Epidermal melanocyte (primary cell): Measurements from ENCODE around the gene SESN1.

Experiments used
- DNase-seq: peaks from one replicate; pipeline ENCODE4 v3.0.0; 2011; ENCODE audit warnings: low spot score; ENCODE audit not compliant: insufficient read length

SESN1 gene

DNA sequence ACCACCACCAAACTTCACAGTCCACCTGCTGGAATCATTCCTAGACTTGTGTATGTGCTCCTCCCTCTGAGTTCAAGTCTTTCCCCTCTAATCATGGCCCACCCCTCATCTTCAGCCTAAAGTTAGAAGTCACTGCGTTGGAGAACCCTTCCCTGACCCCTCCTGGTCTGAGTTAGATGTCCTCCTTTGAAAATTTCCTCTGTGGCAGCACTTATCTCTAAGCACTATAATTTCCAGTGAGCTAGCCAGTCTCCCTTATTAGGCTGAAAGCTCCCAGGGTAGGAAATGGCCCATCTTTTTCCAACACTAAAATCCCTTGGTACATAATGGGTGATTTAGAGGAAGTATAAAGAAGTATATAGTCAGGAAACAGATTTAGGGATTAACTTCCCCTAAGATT lies 63.2 kb downstream of the SESN1 start:
- no peak for DNase-seq

DNA sequence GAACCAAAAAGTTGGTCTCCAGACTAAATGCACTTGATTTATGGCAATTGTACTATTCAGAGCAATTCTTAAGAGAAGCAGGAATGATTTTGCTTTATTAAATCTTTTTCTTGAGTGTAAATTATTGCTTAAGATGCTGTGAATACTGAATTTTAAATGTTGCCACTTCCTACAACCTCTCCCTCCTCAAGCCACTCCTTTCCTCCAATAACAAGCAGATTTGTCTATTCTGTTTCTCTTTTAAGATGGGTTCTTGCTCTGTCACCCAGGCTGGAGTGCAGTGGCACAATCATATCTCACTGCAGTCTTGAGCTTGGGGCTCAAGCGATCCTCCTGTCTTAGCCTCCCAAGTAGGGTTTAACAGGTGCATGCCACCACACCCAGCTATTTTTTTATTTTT lies 65.3 kb downstream of the SESN1 start:
- DNase-seq = no peak

DNA sequence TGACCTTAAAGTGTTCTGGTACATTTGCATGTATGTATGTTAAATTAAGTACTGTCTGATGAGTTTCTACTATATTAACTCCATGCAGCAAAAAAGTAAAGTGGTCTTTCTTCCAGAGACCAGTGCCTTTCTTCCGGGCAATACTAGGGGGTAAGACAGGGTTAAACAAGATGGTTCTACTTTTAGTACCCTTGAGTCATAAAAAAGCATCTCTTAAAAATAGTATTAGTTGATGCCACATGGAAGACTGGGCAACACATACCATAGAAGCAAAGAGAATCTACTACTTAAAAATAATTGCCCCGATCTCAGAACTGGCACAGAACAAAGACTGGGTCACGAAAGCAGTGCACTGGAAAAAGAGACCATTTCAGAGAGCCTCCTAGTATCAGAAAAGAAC lies 66.2 kb downstream of the SESN1 start:
- DNase-seq = no peak

DNA sequence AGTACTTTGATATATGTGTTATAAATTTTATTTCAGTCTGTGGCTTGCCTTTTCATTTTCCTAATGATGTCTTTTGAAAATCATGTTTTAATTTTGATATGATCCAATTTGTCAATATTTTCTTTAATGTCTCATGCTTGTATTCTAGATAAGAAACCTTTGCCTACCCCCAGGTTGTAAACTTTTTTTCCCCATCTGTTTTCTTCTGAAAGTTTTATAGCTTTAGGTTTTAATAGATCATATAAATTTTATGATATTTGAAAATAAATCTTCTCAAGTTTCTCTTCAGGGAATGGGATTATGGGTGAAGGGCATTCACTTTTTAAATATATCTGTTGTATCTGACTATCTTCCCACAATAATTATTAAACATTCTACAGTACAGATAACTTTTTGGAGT lies 66.7 kb downstream of the SESN1 start:
- no peak for DNase-seq

DNA sequence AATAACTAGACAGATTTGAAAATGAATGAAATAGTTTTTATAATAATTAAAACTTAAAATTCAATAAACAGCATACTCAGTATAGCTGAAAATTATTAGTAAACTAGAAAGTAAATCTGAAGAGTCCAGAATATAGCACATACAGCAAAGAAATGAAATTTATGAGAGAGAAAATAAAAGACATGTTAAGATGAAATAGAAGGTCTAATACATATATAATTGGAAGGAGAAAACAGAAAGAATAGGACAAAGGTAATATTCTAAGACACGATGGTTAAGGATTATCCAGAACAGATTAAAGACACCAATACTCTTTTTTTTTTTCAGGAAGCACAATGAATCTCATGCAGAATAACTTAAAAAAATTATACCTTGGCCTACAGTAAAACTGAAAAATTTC lies 69.0 kb downstream of the SESN1 start:
- no peak for DNase-seq

DNA sequence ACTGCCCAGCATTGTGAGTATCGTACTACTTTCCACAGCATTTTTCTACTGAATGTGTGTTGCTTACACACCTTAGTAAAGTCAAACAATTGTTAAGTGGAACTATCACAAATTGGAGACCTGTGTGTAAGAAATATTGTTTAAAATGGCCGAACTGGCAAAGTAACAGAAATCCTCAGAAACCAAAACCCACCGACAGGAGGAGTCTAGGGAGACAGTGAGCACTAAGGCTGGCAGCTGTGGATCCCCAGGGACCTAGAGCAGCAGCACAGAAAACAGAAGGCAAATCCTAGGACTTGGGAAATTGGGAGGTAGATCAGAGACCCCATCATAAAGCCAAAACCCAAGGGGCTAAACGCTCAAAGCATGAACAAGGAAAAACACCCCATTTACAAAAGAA lies 69.9 kb downstream of the SESN1 start:
- DNase-seq = no peak

DNA sequence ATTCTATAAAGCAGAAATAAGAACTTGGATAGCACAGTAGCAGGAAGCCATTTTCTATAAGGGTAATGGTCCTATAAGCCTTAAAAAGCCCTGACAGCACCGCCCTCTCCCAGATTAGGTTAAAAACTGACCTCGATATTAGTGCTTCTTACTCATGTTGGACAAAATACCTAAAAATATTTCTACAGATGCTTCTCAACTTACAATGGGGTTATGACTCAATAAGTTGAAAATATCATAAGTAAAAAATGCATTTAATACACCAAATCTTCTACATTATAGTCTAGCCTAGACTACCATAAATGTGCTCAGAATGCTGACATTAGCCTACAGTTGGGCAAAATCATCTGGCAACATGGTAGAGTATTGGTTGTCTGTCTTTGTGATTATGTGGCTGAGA lies 70.3 kb downstream of the SESN1 start:
- no peak for DNase-seq

DNA sequence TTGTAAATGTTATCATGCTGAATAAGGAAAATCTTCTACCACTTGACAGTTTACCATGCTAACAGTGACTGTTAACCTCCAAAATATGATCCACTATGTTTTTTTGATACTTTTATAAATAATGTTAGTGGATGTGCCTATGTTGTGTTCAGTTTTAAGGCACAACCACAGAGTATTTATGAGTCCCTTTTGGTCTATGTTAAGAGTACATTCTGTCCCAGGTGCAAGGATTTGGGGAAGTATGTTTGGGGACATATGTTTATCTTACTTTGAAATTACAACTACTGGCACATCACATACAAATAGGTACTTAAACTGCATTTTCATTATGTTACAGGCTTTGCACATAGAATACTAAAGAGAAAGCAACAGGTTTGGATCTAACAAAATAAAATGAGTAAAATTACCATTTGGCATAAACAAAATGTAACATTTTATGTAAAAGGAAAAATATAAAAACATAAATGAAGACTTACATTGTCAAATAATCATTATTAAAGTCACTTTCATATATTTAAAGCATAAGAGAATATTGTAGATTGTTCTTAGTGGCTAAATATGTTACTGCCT lies 71.2 kb downstream of the SESN1 start:
- DNase-seq = no peak

DNA sequence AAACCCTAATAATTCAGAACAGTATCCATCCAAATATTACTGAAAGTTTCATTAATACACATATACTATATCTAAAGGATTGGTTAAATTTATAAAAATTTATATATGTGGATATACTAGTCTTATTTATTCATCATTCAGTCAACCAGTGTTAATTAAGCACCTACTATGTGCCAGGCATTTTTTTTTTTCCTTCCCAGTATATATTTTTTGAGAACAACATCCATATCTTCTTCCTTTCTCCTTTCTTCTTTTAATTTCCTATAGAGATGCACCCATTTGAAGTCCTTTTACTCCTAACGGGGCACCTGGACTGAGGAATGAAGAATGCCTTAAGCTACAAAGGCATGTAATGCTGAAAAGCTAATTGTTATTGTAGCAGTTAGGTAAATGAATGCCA lies 72.8 kb downstream of the SESN1 start:
- DNase-seq = no peak

DNA sequence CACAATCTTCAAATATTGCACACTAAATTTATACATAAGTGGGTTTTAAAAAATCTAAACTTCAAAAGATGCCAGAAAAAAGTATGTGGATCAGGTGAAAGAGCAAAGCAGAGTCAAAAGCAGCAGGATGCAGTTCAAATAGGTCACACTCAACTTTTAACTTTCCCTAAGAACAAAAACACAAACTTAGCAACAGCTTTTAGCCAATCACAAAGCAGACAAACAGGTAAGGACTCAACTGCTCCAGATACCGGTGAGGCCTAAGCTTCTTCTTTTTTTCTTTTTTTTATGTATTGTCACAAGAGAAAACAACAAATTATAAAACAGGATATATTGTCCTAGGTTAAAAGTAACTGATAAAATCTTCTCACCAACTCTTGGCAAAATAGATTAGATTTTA lies 74.7 kb downstream of the SESN1 start:
- no peak for DNase-seq

DNA sequence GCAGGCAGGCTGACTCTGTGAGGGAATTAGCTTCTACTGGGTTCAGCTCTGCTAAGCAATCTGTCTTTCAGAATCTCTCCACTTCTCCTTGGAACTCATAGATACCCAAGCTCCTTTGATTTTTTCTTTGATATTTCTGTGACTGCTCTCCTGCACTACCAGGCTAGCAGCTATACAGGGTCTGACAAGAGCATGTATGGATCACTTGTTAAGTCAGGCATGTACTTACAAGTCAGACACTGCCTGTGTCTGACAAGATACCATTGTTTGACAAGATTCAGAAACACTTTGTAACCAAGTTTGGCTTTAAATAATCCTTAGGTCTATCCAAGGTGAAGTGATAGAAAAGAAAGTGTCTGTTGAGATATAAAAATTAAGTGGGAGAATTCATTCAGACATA lies 79.5 kb downstream of the SESN1 start:
- no peak for DNase-seq

DNA sequence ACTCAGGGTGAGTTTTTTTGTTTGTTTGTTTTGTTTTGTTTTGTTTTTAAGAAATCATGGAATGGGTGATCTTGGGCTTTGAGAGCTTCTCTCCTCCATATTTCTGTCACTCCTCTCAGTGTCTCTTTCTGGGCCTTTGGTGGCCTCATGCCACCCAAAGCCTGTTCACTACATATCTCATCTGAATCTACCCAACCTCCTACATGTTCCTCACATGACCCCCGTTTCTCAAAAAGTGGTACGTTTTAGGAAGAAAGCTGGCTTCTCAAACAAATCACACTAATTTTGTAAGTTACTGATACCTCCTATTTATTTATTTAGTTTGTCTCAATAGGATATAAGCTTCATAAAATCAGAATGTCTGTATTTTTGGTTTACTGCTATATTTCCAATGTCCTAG lies 80.0 kb downstream of the SESN1 start:
- no peak for DNase-seq

DNA sequence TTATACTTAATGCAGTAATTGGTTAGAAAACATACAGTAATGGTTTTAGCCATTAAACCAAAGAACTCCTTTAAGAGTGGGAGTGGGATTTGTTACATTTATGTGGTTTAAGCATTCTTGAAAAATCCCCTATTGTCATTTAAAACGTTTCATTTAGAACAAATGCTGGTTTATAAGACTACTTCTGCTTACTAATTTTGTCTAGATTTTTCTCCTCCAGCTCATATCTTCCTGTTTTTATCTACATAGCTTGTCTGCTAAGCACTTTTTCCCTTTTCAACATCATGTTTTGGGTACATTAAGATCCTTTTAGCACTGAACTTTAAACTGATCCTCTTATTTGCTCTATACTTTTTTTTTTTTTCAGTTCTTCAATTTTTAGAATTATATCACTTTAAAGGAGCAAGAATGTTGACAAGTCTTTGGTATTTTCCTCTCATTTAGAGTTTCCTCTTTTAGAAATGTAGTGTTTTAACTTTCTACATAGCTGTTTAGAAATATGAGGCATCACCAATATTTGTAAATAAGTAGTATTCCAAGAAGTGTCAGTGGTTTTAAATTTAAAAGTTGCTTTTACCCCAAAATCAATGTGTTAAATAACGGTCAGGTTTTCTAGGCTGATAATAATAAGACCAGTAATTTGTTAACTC lies 80.9 kb downstream of the SESN1 start:
- no peak for DNase-seq

DNA sequence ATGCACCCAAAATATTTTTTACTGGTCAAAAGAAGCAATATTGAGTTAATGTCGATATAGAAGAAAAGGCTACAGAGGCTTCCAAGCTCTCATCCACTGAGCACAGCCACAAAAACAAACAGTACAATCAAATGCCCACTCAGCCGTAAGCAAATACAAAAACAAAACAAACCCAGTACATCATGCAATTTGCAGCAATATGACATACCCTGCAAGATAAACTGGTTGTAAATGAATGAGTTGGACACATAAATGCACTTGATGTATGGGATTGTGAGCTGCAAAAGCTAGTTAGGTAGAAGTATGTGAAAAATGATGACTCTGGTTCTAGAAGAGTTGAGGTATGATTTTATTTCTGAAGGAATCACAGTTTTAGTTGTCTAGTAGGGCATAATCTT lies 83.9 kb downstream of the SESN1 start:
- DNase-seq = no peak

DNA sequence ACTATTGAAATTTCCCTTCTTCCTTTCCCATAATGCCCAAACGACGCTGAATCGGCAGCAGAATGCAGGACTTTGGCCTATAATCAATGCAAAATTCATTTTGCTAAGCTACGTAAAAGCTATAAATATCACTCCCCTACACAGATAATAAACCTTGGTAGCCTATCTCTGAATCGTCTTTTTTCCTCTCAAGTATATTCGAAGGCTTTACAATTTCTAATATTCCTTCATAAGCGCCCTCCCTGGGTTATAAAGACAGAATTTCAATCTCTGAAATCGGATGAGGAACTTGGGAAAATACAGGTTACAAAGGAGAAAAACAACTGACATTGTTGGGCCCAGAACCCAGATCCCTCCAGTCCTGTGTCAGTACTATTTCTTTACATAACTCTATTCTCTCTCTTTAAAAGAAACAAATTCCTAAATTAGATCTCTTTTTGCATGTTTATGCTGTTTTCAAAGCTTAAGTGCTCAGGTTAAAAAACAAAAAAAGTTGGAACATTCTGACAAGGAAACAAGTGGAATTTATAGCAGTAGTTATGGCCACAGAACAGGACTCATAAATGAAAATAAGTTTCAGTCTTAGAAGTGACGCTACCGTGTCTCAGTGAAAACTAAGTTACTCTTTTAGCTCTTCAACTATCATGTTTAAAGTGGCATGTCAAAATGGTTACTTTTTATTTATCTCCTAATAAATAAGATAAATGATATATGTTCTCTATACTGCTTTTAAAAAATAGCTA lies 84.5 kb downstream of the SESN1 start:
- no peak for DNase-seq

DNA sequence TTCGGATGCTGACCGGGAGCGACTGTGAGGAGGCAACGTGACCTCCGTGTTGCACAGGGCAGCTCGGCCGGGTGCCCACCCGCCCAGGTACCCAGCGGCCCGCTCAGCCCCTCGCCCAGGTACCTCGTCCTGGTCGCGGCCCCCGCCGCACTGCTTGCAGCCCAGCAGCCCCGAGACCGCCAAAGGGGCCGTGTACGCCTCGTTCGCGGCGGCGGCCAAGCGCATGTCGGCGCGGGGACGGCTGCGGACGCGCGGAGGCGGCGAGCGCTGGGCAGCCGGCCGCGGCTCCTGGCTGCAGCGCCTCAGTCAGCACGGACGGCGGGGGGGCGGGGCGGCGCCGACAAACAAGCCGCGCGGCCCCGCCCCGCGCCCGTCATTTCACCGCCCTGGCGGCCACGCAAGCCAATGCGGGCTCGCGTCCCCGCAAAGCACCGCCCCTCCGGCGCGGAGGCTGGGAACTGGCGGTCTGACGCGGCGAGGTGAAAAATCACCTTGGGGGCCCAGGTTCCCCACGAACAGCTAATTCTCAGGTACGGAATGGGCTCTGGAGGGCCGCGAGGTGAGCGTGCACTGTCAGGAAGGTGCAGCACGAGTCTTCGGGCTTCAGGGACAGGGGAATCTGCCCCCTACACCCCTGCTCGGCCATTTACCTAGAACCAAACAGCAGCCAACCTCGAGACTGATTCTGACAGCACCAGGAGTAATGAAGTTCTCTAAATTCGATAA lies 85.2 kb downstream of the SESN1 start:
- DNase-seq = peak; percentile 39

DNA sequence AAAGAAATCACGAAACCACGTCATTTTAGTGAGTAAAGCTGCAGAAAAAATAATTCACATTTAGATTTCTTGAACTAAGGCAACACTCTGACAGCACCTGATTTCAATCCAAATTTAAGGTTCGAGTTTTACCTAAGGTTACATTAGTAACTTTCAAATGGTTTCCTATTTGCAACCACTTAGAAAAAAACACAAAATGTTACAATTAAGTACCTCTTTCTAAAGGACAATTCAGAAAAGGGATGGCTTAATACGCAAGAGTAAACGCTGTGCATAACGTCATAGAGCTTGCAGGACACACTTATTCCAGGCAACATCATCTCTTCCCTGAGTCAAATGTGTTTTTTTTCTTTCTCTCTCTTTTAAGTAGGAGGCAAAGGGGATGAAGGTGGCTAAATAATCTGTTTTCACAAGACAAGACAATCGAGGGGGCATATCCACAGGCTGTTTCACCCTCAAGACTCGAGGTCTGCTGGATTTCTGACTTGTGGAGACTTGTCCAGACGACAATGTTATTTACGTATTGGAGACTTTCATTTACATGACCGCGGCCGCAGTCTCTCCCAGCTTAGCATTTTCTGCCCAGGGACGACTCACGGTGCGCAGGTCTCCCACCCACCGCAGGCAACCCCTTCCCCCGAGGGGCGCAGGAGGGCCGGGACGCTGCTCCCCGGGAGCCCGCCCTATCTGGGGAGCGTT lies 86.0 kb downstream of the SESN1 start:
- no peak for DNase-seq

DNA sequence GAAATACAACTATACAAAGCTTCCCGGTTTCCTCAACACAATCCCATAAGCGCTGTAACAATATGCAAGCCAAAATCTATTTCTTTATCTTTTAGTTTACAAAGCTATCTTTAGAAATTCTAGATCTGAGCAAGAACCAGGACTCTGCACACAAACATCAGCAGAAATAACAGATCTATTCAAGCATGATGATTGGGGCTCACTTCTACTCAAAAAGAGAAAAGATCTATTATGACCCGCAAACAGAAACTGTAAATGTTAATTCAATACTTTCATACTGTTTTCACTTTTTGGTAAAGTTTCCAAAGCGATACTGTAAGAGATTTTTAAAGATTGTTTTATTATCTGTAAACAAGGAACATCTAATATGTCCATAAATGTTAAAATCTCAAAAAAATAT lies 86.6 kb downstream of the SESN1 start:
- DNase-seq = no peak

DNA sequence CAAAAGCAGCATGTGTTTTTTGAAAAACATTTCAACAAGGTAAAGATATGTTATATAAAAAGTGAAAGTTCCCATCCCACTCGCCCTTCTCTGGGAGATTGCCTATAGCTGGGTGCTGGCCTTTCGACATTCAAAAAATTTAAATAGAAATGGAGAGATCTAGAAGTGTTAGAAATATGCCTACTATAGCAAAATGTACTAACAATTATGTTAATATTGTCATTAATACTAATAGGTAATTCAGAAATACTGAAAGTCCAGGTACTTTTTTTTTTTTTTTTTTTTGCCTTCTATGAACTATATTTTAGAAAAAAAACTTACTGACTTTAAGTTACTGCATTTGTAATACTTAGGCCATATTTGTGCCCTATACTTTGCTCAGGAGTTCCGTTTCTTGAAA lies 87.1 kb downstream of the SESN1 start:
- DNase-seq = no peak

DNA sequence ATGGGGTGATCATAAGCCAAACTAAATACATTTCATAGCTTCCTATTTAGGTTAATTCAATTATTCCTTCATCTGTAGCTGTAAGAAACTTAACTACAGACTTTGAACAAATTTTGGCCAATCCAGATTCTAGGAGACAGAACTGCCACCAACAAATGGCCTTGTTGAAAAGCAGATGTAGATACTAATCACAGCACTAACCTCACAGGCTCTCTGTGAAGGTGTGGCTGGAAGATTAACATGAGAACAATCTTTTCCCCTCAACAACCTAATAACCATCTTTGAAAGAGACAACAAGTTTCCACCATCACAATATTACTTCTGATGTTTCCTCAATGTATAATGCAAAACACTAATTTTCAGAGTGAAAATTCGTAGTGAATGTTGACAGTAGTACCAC lies 87.8 kb downstream of the SESN1 start:
- DNase-seq = no peak

DNA sequence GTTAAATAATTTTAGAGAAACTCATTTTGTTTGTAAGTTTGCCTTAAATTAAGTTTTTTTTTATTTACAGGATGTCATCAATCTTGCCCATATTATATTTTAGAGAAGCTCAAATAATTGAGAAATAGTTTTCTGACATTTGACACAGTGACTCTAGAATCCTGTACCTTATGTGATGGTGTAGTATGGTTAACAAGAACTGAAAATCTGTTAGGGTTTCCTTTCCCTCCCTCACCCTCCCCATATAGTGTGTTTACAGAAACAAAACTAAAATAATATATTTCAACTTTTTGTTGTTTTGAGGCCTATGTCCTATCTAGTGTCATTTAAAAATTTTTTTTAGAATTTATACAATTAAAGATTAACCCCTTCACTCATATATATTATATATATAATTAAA lies 91.8 kb downstream of the SESN1 start:
- no peak for DNase-seq
